Right atrium auricular region (tissue), 2 donors: ENCODE data around the gene PFKL. TPM values are rescaled to one million over a fixed set of nuclear protein-coding genes. Genes with fewer than 3 reads are reported as not detected.

Experiments
- DNase-seq: peaks from one replicate; pipeline ENCODE4 v3.0.0-alpha.2; 2019; ENCODE audit warnings: low spot score
- H3K27ac ChIP-seq, 2 donors: fragments of 200-600 bp; sonication (generic); 1 replicate in 1 of 2; 2 replicates in 1 of 2; pipeline ENCODE4 v1.5.1; 2016 to 2019
- H3K27me3 ChIP-seq, 2 donors: fragments of 200-600 bp; sonication (generic); one replicate each; pipeline versions ENCODE4 v1.5.1 to v1.6.0; 2017 to 2019
- H3K36me3 ChIP-seq: fragments of 200-600 bp; sonication (generic); one replicate; pipeline ENCODE4 v1.5.1; 2016
- H3K4me1 ChIP-seq, 2 donors: fragments of 200-600 bp; sonication (generic); one replicate each; pipeline versions ENCODE4 v1.5.1 to v1.6.0; 2017 to 2019
- H3K4me3 ChIP-seq, 2 donors: fragments of 200-600 bp; sonication (generic); 1 replicate in 1 of 2; 2 replicates in 1 of 2; pipeline ENCODE4 v1.5.1; 2017 to 2019; ENCODE audit warnings: mild to moderate bottlenecking in 1 of 2, moderate library complexity in 1 of 2
- H3K9me3 ChIP-seq, 2 donors: fragments of 200-600 bp; sonication (generic); one replicate each; pipeline ENCODE4 v1.5.1; 2019
- CTCF ChIP-seq, 2 donors: fragments of 200-600 bp; sonication (generic); IDR thresholded peaks; one replicate each; pipeline ENCODE4 v1.5.1; 2019; ENCODE audit warnings: antibody characterized with exemption in 2 of 2
- total RNA-seq, 2 donors: library from RNA; depleted of rRNA; stranded (reverse); fragments of >200 nt; gene quantifications; one replicate each; pipeline ENCODE4 v1.1.0, GENCODE V29; 2016

The PFKL gene
- total RNA-seq, 2 donors from 2014 or later = 28.0 to 45.7 TPM

- Histone ChIP-seq H3K4me3 (no peak overlapping the region), H3K4me1 (peaks cover 0 to 9% of the 10 kb centered on the region in 2 donors), H3K27me3 (no peaks in the 10 kb centered on the region), H3K9me3 (no peaks in the 10 kb centered on the region), H3K27ac (no peak overlapping the region), H3K36me3 (no peaks in the 10 kb centered on the region)
- DNase-seq = no peak
- no peak for TF ChIP-seq CTCF (IDR thresholded peaks at IDR 0.05)
These were observed 12.9 kb upstream of the PFKL start for GRCh38 chr21:44286716-44287632.

GRCh38 chr21:44288251-44289110 lies 11.4 kb upstream of the PFKL start:
- H3K27ac ChIP-seq = no peak overlapping the region
- TF ChIP-seq CTCF (IDR thresholded peaks at IDR 0.05) = no peak
- no peak for DNase-seq
- H3K4me1 ChIP-seq = peaks cover 0 to 9% of the 10 kb centered on the region in 2 donors
- no peak overlapping the region for H3K4me3 ChIP-seq
- no peaks in the 10 kb centered on the region for H3K9me3 ChIP-seq
- no peaks in the 10 kb centered on the region for H3K27me3 ChIP-seq
- no peaks in the 10 kb centered on the region for H3K36me3 ChIP-seq

GRCh38 chr21:44289381-44290010 lies 10.4 kb upstream of the PFKL start:
- TF ChIP-seq CTCF (IDR thresholded peaks at IDR 0.05) = no peak
- H3K4me1 ChIP-seq = peaks cover 0 to 13% of the 10 kb centered on the region in 2 donors
- no peaks in the 10 kb centered on the region for H3K36me3 ChIP-seq
- no peaks in the 10 kb centered on the region for H3K27me3 ChIP-seq
- H3K27ac ChIP-seq = no peak overlapping the region
- H3K4me3 ChIP-seq = no peak overlapping the region
- H3K9me3 ChIP-seq = no peaks in the 10 kb centered on the region
- no peak for DNase-seq

GRCh38 chr21:44290327-44291077 lies 9.4 kb upstream of the PFKL start:
- no peaks in the 10 kb centered on the region for H3K9me3 ChIP-seq
- peaks cover 0 to 20% of the 10 kb centered on the region in 2 donors for H3K4me1 ChIP-seq
- no peaks in the 10 kb centered on the region for H3K27me3 ChIP-seq
- H3K4me3 ChIP-seq = no peak overlapping the region
- TF ChIP-seq CTCF (IDR thresholded peaks at IDR 0.05) = no peak
- no peak overlapping the region for H3K27ac ChIP-seq
- no peak for DNase-seq
- H3K36me3 ChIP-seq = no peaks in the 10 kb centered on the region
